ENCODE data around the gene PDE7B. TPM values are rescaled to one million over a fixed set of nuclear protein-coding genes. Genes with fewer than 3 reads are reported as not detected.

The PDE7B gene
- polyA plus RNA-seq, 1 donor (not counting 4 experiments of a cell fraction or from before 2014, with no cell fraction given), result 0.01 TPM

- Histone ChIP-seq H4K20me1 (ENCODE audit: control insufficient read depth, extremely low read depth, insufficient read depth, low read length) (no peaks in the 10 kb centered on the region), H3K4me1 (ENCODE audit: control insufficient read depth, extremely low read depth, insufficient read depth, low read length) (peaks cover 10% of the 10 kb centered on the region), H3K27ac (ENCODE audit: control insufficient read depth, insufficient read depth, low read length) (no peak overlapping the region), H3K9ac (ENCODE audit: control insufficient read depth, extremely low read depth, insufficient read depth, low read length) (no peak overlapping the region), H3K36me3 (ENCODE audit: control insufficient read depth in 2 of 2, extremely low read depth in 1 of 2, insufficient read depth in 2 of 2, low read length in 2 of 2) (no peaks in the 10 kb centered on the region), H3K4me3 (ENCODE audit: control insufficient read depth in 2 of 3, extremely low read depth in 1 of 3, insufficient read depth in 2 of 3, low read depth in 1 of 3, low read length in 3 of 3) (no peak overlapping the region), H2AFZ (ENCODE audit: control insufficient read depth, low read length) (no peak overlapping the region), H3K79me2 (ENCODE audit: control insufficient read depth, insufficient read depth, low read length) (no peaks in the 10 kb centered on the region), H3K9me1 (ENCODE audit: control insufficient read depth, extremely low read depth, insufficient read depth, low read length) (no peaks in the 10 kb centered on the region), H3K4me2 (ENCODE audit: control insufficient read depth, extremely low read depth, insufficient read depth, low read depth, low read length) (no peak overlapping the region), H3K27me3 (ENCODE audit: control insufficient read depth, extremely low read depth, insufficient read depth, low read length) (no peaks in the 10 kb centered on the region), H3K9me3 (ENCODE audit: control insufficient read depth, low read depth, low read length) (no peaks in the 10 kb centered on the region)
- TF ChIP-seq EZH2 (IDR thresholded peaks at IDR 0.05; ENCODE audit: low read length) (no peak), CTCF (optimal IDR thresholded peaks at IDR 0.05 in 1 of 3, IDR thresholded peaks at IDR 0.05 in 1 of 3, conservative IDR thresholded peaks at IDR 0.05 in 1 of 3; ENCODE audit: extremely low read depth in 1 of 3, insufficient read depth in 2 of 3, low read length in 3 of 3) (no peak)
- DNase-seq (ENCODE audit: low read depth, low spot score) (no peak), FAIRE-seq (no peak)
- dilution Hi-C loops (cut with MboI; ENCODE audit: extremely low pct_ligation_motif_present, low sequenced_read_pairs), result no loop called here
Observed at GRCh38 chr6:135814043-135814442, 37.5 kb upstream of the PDE7B start.

GRCh38 chr6:135815216-135815615 lies 36.3 kb upstream of the PDE7B start:
- Histone ChIP-seq H3K4me3 (ENCODE audit: control insufficient read depth in 2 of 3, extremely low read depth in 1 of 3, insufficient read depth in 2 of 3, low read depth in 1 of 3, low read length in 3 of 3) (no peak overlapping the region), H3K36me3 (ENCODE audit: control insufficient read depth in 2 of 2, extremely low read depth in 1 of 2, insufficient read depth in 2 of 2, low read length in 2 of 2) (no peaks in the 10 kb centered on the region), H4K20me1 (ENCODE audit: control insufficient read depth, extremely low read depth, insufficient read depth, low read length) (no peaks in the 10 kb centered on the region), H3K27me3 (ENCODE audit: control insufficient read depth, extremely low read depth, insufficient read depth, low read length) (no peaks in the 10 kb centered on the region), H3K4me2 (ENCODE audit: control insufficient read depth, extremely low read depth, insufficient read depth, low read depth, low read length) (no peak overlapping the region), H3K9me1 (ENCODE audit: control insufficient read depth, extremely low read depth, insufficient read depth, low read length) (no peaks in the 10 kb centered on the region), H3K9ac (ENCODE audit: control insufficient read depth, extremely low read depth, insufficient read depth, low read length) (no peak overlapping the region), H3K9me3 (ENCODE audit: control insufficient read depth, low read depth, low read length) (no peaks in the 10 kb centered on the region), H3K79me2 (ENCODE audit: control insufficient read depth, insufficient read depth, low read length) (no peaks in the 10 kb centered on the region), H2AFZ (ENCODE audit: control insufficient read depth, low read length) (no peak overlapping the region), H3K27ac (ENCODE audit: control insufficient read depth, insufficient read depth, low read length) (no peak overlapping the region), H3K4me1 (ENCODE audit: control insufficient read depth, extremely low read depth, insufficient read depth, low read length) (peaks cover 10% of the 10 kb centered on the region)
- TF ChIP-seq CTCF (optimal IDR thresholded peaks at IDR 0.05 in 1 of 3, IDR thresholded peaks at IDR 0.05 in 1 of 3, conservative IDR thresholded peaks at IDR 0.05 in 1 of 3; ENCODE audit: extremely low read depth in 1 of 3, insufficient read depth in 2 of 3, low read length in 3 of 3) (no peak), EZH2 (IDR thresholded peaks at IDR 0.05; ENCODE audit: low read length) (no peak)
- dilution Hi-C loops (cut with MboI; ENCODE audit: extremely low pct_ligation_motif_present, low sequenced_read_pairs), result no loop called here
- no peak for DNase-seq (ENCODE audit: low read depth, low spot score)
- FAIRE-seq, result no peak
